Pons (tissue), 1 donor: ENCODE measurements around the gene SESN3.
"Not testable (repeated sequence)": the region's sequence is repeated elsewhere in the genome, so short reads cannot be mapped to it uniquely, and the experiment has no call there.

Experiments used
- DNase-seq: peaks from one replicate; pipeline ENCODE4 v3.0.0-alpha.2; 2016; ENCODE audit warnings: low spot score

Gene SESN3

DNA sequence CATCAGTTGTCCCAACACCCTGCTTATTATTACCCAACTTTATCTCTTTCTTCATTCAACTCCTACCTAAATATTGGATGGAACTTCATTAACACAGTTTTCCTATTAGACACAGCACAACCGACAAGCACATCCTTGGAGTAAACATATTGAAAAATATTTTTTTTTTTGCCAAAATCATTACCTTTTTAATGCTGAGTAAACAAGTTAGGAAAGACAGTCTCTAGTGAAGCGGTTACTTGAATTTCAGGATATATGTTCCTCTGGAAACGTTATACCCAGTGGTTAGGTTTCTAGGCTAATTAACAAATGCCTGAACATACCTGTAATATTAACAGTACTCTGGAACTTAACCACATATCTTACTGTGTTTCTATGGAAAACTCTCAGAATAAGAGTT lies 11.4 kb downstream of the SESN3 start:
- no peak for DNase-seq

DNA sequence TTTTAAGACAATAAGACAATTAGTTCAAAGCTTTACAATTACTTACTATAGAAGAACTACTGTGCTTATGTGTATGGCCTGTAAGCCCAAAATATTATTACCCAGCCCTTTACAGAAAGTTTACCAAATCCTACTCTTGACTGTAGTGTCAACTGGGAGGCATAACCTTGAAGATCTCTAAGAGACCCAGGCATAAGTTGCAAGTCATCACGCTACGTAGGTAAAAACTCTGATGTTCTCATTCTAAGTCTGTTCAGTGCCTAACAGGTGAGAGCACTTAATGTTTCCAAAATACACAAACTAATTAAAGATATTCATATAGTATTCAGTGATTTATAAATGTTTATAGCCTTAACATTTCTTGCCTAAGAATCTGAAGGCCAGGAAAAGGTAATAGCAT lies 12.9 kb downstream of the SESN3 start:
- no peak for DNase-seq

DNA sequence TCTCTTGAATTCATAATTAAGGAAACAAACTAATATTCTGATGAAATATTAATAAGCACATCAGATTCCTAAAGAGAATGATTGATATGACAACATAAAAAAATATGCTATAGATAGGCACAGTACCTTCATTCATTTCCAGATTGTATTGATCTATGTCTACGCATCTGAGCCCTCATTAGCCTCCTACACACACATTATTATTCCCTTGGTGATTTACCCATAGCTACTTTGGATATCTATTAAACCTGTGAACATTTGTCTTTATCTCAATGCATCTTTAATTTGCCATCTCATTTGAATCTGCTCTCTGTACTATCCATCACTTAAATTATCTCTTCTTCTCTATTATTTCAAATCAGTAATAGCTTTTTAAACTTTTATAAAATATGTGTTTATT lies 18.4 kb downstream of the SESN3 start:
- DNase-seq = no peak

DNA sequence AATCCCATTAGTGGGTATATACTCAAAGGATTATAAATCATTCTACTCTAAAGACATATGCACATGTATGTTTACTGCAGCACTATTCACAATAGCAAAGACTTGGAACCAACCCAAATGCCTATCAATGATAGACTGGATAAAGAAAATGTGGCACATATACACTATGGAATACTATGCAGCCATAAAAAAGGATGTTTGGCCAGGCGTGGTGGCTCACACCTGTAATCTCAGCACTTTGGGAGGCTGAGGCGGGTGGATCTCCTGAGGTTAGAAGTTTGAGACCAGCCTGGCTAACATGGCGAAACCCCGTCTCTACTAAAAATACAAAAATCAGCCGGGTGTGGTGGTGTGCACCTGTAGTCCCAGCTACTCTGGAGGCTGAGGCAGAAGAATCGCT lies 21.5 kb downstream of the SESN3 start:
- not testable (repeated sequence) for DNase-seq

DNA sequence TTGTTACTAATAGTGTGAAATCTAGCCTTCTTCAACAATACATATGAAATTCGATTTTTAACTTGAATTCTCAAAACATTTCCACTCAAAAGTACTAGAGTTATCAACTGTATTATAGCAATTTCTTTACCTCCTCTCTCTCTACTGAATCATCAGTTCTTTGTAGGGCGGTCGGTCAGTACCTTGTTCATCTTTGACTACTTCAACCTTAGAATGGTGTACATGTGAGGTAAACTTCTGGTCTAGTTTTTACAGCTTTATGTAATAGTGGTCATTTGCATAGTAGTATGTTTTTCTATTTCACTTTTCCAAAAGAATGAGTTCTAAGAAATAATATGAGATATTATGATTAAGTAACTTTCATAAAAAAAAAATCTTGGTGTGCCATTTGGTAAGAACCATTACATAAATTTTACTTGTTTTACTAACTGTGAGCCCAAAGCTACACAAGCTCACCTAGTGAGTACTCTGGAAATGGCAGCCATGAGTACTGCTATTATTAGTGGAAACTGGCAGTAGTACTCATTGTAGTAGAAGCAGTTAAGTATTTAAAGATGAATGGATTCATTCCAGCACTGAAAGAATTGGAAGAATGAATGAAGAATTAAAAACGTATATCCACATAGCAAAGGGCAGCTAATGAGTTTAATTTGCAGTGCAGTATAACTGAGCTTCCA lies 30.1 kb downstream of the SESN3 start:
- DNase-seq = no peak

DNA sequence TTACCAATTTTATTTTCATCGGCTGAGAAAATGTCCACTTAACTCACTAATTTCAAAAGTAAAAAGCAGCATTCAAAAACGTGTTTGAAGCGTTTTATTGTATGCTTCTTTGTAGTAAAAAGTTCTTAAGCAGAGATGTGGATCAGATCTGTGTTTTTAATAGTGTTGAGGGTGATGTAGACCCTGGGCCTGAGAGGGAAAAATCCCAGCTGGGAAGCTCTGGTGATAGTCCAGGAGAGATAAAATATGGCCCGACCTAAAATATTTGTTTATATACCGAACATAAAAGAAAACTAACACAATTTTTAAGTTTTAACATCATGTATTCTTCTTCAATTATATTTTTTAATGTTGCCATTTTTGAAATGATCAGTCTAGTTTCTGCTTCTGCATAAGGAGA lies 35.2 kb downstream of the SESN3 start:
- no peak for DNase-seq

DNA sequence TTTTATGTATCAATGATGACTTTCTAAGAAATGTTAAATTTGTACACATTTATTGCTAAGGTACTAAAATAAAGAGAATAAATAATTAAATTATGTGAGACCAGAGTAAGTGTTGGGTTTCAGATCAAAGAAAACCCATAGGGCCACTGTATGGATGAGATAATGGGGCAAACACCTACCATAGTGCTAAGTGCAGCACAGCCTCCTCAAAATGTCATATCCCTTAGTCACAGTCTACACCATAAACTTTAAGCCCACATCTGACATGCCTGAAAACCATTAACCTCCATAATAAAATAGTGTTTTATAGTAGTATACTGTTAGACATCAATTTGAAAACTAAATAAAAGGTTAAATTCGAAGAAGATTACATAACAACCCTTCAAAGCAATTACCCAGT lies 37.5 kb downstream of the SESN3 start:
- DNase-seq = no peak

DNA sequence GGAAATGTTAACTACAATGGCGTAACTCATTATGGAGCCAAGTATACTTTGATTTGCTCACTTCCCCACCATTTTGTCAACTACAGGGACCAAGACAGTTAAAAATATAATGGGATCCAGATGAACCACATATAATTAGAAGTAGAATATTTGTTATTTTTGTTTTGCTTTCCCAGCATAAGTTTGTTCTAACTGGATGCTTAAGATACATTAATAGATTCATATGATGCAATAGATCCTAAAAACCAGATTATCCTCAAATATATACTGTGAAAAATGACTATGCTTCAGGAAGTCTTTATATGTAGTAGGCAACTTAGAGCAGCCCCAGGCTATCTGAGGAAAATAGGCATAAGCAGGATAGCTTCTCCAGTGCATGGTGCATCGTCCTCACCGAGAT lies 38.3 kb downstream of the SESN3 start:
- DNase-seq = no peak

DNA sequence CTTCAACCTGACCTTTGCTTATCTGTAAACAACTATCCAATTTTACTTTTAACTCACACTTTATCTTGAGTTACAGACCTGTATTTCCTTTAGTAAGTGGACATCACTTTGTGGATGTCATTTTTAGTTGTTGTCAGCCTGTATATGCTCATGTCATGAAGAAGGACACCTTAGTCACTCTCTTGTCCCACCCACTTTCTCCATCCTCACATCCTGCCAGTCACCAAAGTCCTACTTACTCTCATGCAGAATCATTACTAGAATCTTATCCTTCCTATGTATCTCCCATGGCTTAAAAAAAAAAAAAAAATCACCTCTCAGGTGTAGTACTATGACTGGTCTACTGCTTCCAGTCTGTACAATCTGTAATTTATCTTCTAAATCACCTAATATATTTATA lies 43.3 kb downstream of the SESN3 start:
- DNase-seq = no peak

DNA sequence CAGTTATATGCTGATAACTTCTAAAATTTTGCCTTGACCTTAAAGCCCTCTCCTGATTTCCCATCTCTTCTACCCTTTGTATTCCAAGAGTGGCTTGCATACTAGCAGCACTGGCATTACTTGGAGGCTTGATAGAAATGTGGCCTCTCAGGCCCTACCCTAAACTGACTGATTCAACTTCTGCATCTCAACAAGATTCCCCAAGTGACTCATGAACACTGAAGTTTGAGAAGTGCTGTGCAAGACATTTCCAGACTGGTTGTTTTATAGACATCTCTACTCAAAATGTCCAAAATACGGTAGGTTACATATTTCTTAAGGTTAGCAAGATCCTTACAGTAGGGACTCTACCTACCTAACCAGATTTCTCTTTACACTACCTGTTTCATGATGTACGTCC lies 48.6 kb downstream of the SESN3 start:
- DNase-seq = no peak

DNA sequence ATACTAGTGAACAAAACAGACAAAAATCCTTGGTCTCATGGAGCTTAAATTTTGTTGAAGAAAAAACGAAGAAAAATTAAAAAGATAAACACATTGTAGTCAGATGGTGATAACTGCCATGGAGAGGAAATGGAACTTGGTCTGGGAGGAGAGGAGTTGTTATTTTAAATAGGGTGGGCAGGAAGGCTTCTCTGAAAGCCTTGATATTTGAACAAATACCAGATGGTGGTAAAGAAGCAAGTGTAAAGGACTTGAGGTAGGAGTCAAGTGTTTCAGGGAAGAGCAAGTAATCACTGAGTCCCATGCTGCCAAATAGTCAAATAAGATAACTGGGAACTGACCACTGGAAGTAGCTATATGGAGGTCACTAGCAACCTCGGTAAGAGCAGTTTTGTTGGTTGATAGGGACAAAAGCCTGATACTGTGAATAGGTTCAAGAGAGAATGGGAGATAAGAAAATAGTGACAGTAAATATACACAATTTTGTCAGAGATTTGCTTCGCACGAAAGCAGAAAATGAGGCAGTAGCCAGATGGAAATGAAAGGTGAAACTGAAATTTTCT lies 55.1 kb downstream of the SESN3 start:
- no peak for DNase-seq

DNA sequence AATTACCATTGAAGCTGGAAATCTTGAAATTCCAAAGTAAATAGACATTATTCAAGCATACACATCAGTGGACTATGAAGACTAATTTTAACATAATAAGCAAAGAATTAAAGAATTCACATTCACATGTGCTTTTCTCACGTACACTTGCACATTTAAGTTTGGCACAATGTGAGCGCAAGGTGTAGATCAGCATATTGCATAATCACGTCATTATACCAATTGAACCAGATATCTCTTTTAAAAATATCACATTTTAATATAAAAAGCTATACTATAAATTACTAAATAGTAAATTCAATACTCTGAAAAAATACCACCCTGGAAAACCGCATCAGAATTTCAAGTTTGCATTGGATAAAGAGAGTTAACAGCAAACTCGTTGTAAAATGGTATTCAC lies 60.7 kb downstream of the SESN3 start:
- no peak for DNase-seq

DNA sequence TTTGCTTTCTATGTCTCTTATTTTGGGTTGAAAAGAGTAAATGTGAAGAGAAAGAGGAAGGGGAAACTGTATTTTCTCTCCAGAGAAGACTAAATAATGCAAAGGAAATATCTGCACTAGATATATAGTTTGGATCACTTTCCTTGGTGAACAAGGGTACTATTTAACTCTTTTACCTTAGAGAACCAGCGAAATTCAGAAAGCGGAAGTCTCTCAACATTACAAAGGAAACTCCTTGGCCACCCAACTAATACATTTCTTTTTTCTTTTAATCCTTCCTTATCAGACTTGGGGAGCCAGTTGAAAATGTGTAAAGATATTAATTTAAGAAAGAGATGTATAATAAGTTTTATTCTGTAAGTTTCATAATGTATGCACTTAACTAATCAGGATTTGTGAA lies 64.2 kb downstream of the SESN3 start:
- DNase-seq = no peak

DNA sequence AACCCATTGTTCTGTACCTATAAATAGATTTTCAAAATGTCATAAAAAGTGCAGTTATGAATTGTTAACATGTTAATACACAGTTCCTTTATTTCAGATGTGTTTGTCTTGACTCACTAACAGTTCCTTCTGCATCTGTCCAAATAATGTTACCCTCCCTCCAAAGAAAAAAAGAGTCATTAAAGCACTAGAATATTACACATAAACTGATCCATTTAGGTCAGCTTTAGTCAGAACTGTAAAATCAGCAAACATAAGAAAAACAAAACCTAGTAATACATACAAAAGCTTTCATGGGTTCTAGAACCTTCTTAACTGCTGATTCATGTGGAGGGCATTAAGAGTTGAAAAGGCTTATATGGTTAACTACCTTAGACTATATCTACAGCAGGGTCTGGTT lies 65.4 kb downstream of the SESN3 start:
- DNase-seq = no peak

DNA sequence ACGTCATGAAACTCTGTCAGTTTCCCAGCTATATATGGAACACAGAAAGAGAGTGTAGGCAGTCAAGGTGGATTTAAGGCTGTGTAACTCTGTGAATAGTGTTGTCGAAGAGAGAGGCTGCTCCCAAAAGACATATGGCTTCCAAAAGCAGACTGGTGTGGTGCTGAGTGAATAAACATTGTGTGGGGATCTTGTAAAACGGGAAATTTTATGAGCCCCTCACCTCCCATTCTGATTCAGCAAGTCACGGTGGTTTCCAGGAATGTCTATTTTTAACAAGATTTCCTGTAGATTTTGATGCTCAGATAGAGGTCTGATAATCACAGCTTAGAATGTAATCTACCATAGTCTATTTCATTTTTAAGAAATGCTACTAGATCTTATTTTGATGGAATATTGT lies 67.9 kb downstream of the SESN3 start:
- no peak for DNase-seq

DNA sequence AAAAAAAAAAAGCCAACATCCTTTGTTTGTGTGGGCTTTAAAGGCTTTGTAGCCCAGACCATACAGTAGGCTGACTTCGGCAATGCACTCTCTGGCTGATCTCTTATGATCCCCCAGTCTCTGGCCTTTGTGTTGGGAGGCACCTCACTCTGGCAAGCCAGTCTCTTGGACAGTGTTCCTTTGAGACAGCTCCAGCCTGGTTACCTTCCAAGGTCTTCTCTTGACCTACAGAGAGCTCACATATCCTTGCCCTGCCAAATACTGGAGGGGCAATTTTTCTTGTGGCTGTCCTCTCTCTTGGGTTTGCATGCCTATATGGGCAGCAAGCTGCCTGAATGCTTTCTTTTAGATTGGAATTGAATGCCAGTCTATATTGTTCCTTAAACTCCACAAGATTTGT lies 69.8 kb downstream of the SESN3 start:
- DNase-seq = no peak

DNA sequence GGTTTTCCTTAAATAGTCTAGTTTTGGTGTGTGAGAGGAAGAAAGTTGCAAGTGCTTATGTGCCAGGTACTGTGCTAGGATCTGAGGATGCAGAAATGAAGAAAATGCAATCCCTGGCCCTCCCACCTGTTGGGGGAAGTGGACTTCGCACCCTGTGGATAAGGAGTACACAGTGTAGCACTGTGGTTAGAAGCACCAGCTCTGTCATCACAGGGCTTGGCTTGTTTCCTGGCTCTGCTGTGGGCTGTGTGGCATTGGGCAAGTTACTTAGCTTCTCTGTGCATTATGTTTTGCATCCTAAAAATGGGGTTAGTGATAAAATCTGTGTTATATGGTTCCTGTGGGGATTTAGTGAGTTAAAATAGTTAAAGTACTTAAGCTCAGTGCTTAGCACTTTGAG lies 73.2 kb downstream of the SESN3 start:
- no peak for DNase-seq

DNA sequence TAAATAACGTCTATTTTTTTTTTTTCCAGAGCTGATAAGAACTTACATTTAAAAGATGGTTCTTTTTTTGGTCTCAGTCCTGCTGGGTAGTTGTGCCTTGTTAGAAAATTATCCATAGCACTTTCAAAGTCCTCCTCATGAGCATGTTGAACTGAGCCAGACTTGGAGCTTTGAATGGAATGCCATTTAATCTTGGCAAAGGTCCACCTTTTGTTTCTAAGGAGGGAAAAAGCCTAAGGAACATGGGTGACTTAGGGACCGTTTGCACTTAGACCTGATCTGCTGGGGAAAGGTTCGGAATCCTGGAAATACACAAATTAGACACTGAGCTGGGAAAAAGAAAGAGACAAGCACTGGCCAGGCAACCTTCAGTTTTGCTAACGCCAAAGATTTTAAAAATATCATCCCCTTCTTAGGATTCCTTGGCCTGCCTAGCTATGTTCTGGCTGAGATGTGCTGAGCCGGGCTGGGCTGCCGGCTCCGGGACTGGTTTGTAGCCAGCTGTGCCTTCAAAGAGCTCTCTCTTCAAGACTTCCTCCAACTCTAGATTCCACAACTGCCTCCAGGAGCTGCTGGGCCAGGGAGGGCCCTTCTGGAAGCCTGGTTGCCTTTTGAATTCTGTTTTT lies 74.0 kb downstream of the SESN3 start:
- DNase-seq = no peak

DNA sequence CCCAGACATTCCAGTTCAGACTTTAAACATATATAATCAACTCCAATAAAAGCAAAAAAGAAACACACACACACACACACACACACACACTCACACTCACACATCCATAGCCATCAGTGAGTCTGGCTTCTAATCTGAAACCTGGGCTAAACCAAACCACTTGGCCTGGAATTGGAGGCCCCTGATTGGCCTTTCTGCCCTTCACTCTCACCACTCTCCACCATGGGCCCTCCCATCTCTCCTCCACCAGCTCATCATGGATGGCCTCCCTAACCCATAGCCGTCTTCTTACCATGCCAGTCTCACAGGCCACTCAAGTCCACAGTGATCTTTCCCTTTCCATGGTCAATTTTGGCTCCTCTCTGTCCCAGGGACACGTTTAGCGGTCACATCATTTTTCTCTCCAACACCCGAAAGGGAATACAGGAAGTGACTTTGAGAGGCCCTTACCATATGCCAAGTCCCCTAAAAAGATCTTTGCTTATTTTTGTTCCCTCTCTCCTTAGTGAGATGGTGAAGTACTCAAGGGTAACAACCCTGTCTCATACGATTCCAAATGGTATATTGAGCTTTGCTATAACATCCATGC lies 74.8 kb downstream of the SESN3 start:
- no peak for DNase-seq

DNA sequence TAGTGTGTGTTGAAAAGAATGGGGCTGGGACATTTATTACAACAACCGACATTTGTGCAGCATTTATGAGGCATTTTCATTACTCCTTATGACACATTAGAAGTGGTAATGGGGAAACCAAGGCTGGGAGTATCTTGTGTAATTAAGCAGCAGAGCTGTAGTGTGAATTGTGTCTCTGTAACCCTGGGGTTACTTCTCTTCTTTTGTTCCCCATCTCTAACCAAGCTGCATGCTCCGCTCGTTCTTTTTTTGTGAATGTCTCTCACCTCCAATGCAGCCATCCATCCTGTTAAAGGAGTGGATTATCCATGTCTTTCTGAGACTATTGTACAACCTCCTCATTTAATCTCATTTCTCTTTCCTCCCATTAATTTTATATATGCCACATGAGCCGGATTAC lies 75.6 kb downstream of the SESN3 start:
- no peak for DNase-seq

DNA sequence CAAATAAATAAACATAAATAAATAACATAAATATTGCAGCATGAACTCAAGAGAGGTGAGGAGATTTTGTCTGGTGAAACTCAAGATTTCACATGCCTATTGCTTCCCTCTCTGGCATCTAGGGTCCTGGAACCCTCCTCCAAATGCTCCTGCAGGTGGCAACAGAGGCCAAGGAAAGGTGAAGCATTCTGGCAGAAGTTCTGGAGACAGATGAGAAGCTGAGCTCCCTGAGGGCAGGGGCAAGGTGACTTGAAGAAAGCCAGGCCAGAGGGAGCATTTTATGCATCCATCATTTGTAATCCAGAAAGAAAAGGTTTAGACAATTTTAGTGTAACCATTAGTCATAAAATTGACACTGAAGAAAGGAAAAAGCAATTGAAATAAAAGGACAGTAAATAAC lies 76.5 kb downstream of the SESN3 start:
- peak; percentile 49 for DNase-seq

DNA sequence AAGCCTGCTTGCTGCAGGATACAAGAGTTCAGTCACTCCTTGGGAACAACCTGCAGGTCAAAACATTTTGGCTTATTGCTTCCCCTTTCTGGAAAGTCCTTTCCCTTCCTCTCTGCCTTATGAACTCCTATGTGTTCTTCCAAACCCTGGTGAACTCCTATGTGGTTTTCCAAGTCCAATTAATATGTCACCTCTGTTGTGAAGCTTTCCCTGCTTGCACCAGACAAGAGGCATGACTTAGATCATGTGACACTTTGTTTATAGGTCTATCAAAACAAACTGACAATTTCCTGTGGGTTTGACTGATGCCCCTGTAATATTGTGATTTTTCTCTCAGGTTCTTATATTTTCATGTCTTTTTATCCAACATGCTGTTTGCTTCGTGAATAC lies 77.2 kb downstream of the SESN3 start:
- no peak for DNase-seq
